MG63 (cell line): ENCODE results near the gene ZNF691. TPM values are rescaled to one million over a fixed set of nuclear protein-coding genes. Genes with fewer than 3 reads are reported as not detected.
A peak's percentile ranks its signal among the peaks of the same experiment; 100 is the strongest.
"Not testable (repeated sequence)": the region's sequence is repeated elsewhere in the genome, so short reads cannot be mapped to it uniquely, and the experiment has no call there.

Source experiments
- DNase-seq: peaks from one replicate; pipeline ENCODE4 v3.0.0-alpha.2; 2020
- H3K27me3 ChIP-seq: fragments of 250-450 bp; sonication (Bioruptor Pico); 2 replicates; pipeline ENCODE4 v1.5.1; 2020; ENCODE audit warnings: mild to moderate bottlenecking, moderate library complexity
- H3K36me3 ChIP-seq: fragments of 250-450 bp; sonication (Bioruptor Pico); 2 replicates; pipeline ENCODE4 v1.5.1; 2020; ENCODE audit warnings: mild to moderate bottlenecking, moderate library complexity
- H3K4me3 ChIP-seq: fragments of 250-450 bp; sonication (Bioruptor Pico); 2 replicates; pipeline ENCODE4 v1.5.1; 2020; ENCODE audit warnings: mild to moderate bottlenecking, moderate library complexity
- H3K9me3 ChIP-seq: fragments of 250-450 bp; sonication (Bioruptor Pico); 2 replicates; pipeline ENCODE4 v1.5.1; 2020; ENCODE audit warnings: mild to moderate bottlenecking, moderate library complexity
- total RNA-seq: library from RNA; depleted of rRNA; stranded (reverse); fragments of >200 nt; shearing (Covaris generic); gene quantifications from 2 replicates; pipeline ENCODE4 v1.2.3, GENCODE V29; 2014; ENCODE audit warnings: low replicate concordance

Gene ZNF691
- total RNA-seq, 1 experiment from 2014 or later: 10.3 TPM

DNA sequence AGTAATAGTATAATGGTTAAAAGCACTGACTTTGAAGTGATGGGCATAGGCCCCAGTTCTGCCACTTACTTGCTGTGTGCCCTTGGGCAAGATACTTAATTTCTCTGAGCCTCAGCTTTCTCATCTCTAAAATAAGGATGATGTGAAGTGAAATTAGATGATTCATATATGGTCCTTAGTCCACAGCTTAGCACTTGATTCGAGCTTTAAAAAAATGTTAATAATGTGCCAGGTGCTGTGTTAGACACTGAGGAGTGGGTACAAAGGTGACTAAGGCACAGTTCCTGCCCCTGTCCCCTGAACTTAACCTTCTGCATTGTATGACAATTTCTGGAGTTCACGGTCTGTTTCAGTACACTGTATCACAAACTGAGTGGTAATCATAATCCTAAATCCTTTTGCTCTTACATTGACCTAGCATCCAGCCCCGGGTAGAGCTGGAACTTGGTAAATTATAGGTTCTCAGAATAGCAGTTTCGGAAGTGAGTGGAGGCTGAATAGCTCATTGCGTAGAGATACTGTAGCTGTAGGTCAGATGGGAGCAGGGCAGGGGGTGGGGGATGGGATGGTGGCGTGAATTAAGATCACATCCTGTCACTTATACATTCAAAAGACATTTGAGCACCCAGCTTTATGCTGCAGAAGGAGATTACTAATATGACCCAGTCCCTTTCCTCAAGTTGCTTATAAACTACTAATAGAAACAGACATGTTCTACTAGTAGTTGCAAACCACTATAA, 1.5 kb downstream of the ZNF691 start:
- no peak for DNase-seq
- H3K36me3 ChIP-seq: peaks cover 42% of the 10 kb centered on the region
- H3K27me3 ChIP-seq: no peaks in the 10 kb centered on the region
- peaks cover 5% of the 10 kb centered on the region; the same call in 1 of the 2 replicates for H3K9me3 ChIP-seq
- H3K4me3 ChIP-seq: peak overlapping the region; percentile 86

DNA sequence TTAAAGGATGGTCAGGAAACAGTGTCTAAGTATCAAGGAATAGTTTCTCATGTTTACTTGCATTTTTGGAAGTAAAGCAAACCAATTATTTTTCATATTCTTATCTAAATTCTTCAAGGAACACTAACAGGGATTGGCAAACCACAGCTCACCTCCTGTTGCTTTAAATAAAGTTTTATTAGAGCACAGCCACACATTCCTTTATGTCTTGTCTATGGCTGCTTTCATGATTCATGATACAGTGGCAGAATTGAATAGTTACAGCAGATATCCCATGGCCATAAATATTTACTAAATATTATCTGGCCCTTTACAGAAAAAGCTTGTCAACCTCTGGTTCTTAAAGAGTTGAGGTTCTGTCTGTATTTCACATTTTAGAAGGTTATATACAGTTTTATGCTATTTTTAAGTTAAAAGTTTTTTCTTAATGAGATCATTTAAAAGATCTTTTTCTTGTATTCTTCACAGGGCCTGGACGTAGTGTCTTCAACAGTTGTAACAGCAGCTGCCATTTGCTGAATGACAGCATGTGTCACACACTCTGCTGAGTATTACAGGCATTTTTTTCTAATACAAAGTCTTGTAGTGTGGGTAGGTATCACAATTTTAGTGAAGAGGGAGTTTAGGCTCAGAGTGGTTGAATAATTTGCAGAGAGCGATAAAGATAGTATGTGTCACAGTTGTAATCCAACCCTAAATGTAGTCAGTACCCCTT, 2.6 kb downstream of the ZNF691 start:
- Histone ChIP-seq H3K36me3 (peaks cover 39% of the 10 kb centered on the region), H3K27me3 (no peaks in the 10 kb centered on the region), H3K4me3 (no peak overlapping the region), H3K9me3 (peaks cover 5% of the 10 kb centered on the region; the same call in 1 of the 2 replicates)
- DNase-seq: no peak

GRCh38 chr1:42849944-42850343, 3.5 kb downstream of the ZNF691 start:
- H3K27me3 ChIP-seq: no peaks in the 10 kb centered on the region
- no peak for DNase-seq
- H3K4me3 ChIP-seq: no peak overlapping the region
- H3K9me3 ChIP-seq: peaks cover 5% of the 10 kb centered on the region; the same call in 1 of the 2 replicates
- peaks cover 39% of the 10 kb centered on the region for H3K36me3 ChIP-seq

DNA sequence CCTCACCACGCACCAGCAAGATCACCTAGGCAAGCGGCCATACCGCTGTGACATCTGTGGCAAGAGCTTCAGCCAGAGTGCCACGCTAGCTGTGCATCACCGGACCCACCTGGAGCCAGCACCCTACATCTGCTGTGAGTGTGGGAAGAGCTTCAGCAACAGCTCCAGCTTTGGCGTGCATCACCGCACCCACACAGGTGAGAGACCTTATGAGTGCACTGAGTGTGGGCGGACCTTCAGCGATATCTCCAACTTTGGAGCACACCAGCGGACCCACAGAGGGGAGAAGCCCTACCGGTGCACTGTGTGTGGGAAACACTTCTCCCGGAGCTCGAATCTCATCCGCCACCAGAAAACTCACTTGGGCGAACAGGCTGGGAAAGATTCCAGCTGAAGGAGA, 5.0 kb downstream of the ZNF691 start:
- H3K9me3 ChIP-seq: peaks cover 11% of the 10 kb centered on the region; the same call in 1 of the 2 replicates
- H3K4me3 ChIP-seq: no peak overlapping the region
- H3K27me3 ChIP-seq: no peaks in the 10 kb centered on the region
- no peak for DNase-seq
- H3K36me3 ChIP-seq: peaks cover 39% of the 10 kb centered on the region

- no peak for DNase-seq
- H3K4me3 ChIP-seq: no peak overlapping the region
- no peaks in the 10 kb centered on the region for H3K27me3 ChIP-seq
These were observed 5.7 kb downstream of the ZNF691 start for GRCh38 chr1:42851960-42852607.

DNA sequence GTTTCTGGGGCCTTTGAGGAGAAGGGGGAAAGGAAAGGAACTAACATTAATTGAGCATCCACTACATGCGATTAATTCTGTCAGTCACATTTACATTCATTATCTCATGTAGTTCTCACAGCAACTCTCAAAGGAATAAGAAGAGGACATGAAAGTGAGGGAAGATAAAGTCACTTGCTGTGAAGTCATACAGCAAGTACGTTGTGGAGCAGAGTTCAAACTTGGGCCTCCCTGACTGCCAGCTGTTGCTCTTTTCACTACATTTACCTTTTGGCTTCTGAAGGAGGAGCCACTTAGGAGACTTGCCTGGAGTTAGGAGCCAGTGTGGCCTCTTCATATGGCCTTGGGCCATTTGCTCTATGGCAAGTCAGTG, 6.2 kb downstream of the ZNF691 start:
- Histone ChIP-seq H3K9me3 (peaks cover 15% of the 10 kb centered on the region; the same call in 1 of the 2 replicates), H3K36me3 (peaks cover 39% of the 10 kb centered on the region), H3K27me3 (no peaks in the 10 kb centered on the region), H3K4me3 (no peak overlapping the region)
- DNase-seq: no peak

More at GRCh38 chr1:42851960-42852607, 5.7 kb downstream of the ZNF691 start:
- Histone ChIP-seq H3K36me3 (peaks cover 39% of the 10 kb centered on the region), H3K9me3 (peaks cover 14% of the 10 kb centered on the region; the same call in 1 of the 2 replicates)

DNA sequence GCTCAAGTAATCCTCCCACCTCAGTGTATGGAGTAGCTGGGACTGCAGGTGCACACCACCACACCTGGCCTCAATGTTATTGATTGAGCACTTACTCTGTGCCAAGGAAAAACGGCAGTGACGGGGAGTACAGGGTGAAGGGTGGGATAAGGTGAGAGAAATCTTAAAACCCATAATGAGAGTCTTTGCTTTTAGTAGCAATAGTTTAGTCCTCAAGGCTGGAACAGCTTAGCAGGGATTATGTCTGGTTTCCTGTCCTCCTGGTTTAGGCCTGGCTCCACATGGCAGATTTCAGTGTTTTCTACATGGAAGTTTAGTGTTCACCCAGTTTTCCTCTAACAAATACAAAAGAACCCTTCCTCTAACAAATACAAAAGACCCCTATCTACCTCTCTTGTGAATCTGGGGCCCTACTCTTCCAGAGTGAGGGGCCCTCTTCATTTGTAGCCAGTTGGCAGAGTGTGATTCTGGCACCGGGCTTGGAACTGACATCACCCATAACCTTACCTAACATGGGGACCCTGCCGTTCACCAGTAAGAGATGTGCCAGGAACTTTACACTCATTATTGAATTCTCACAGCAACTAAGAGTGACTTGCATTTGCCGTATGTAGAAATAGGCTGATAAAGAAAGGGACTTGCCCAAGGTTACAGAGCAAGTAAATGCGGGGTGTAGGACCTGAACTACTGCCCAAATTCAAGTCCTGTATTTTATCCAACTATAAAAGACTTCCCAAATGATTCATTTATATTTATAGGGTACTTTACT, 6.9 kb downstream of the ZNF691 start:
- Histone ChIP-seq H3K36me3 (peaks cover 34% of the 10 kb centered on the region), H3K4me3 (no peak overlapping the region), H3K9me3 (peaks cover 15% of the 10 kb centered on the region; the same call in 1 of the 2 replicates), H3K27me3 (no peaks in the 10 kb centered on the region)
- no peak for DNase-seq

- not testable (repeated sequence) for DNase-seq, H3K27me3 ChIP-seq, H3K36me3 ChIP-seq
These were observed 10.1 kb downstream of the ZNF691 start for GRCh38 chr1:42856554-42856953.

GRCh38 chr1:42859366-42859765, 13.0 kb downstream of the ZNF691 start:
- H3K36me3 ChIP-seq, H3K27me3 ChIP-seq, H3K4me3 ChIP-seq, DNase-seq: not testable (repeated sequence)
- H3K9me3 ChIP-seq: peaks cover 23% of the 10 kb centered on the region

More at GRCh38 chr1:42856554-42856953, 10.1 kb downstream of the ZNF691 start:
- peaks cover 23% of the 10 kb centered on the region for H3K9me3 ChIP-seq
- H3K4me3 ChIP-seq: not testable (repeated sequence)

DNA sequence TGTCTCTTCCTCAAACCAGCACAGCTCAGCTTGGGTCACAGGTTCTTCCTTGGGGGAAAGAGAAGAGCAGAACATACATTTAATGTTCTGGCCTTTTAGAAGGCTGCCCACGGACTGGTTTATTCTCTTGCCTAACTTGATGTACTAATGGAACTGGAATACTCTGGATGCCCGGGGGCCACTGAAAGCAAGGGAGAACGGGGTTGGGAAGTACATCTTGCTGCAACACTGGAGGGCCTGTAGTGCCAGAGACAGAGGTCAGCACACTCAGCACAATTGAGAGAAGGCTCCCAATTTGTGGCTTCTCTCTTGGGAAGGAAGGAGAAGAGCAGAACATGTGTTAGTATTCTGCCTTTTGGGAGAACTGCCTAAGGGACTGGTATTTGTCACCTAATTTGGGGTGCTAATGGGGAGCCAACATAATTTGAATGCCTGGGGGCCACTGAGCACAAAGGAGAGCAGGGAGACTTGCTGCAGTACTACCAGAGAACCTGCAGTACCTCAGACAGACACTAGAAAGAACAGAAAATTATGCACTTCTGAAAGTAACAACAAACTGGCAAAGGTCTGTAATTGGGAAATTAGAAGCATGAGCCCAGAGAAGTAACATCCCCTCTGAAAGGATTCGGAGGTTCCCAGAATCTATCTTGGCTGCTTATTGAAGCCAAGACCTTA, 14.1 kb downstream of the ZNF691 start:
- DNase-seq: no peak
- H3K36me3 ChIP-seq: no peaks in the 10 kb centered on the region
- H3K9me3 ChIP-seq: peaks cover 23% of the 10 kb centered on the region
- no peak overlapping the region for H3K4me3 ChIP-seq
- H3K27me3 ChIP-seq: no peaks in the 10 kb centered on the region

GRCh38 chr1:42861014-42861399, 14.6 kb downstream of the ZNF691 start:
- Histone ChIP-seq H3K9me3 (peaks cover 21% of the 10 kb centered on the region), H3K4me3 (no peak overlapping the region), H3K36me3 (no peaks in the 10 kb centered on the region), H3K27me3 (no peaks in the 10 kb centered on the region)
- no peak for DNase-seq

GRCh38 chr1:42866549-42866948, 20.1 kb downstream of the ZNF691 start:
- H3K36me3 ChIP-seq: no peaks in the 10 kb centered on the region
- H3K27me3 ChIP-seq: peaks cover under 1% of the 10 kb centered on the region; the same call in 1 of the 2 replicates
- no peak for DNase-seq
- H3K4me3 ChIP-seq: no peak overlapping the region
- no peaks in the 10 kb centered on the region for H3K9me3 ChIP-seq

GRCh38 chr1:42868466-42868865, 22.1 kb downstream of the ZNF691 start:
- H3K36me3 ChIP-seq, H3K9me3 ChIP-seq, H3K27me3 ChIP-seq, H3K4me3 ChIP-seq, DNase-seq: not testable (repeated sequence)

DNA sequence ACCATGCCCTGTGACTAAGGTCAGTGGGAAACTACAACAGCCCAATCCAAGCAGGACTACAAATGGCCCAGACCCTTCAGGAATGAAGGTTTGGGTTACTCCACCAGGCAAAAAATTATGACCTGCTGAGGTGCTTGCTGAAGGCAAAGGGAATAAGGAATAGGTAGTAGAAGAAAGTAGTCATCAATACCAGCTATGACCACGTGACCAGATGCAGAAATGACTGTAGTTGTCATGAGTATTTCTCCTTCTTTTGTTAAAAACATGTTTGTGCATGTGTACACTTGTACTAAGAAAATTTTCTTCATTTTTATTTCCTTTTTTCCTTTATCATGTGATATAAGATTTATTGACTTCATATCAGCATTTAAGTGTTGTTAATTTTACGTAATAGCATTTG, 22.8 kb downstream of the ZNF691 start:
- DNase-seq: not testable (repeated sequence)

GRCh38 chr1:42869751-42870150, 23.3 kb downstream of the ZNF691 start:
- H3K27me3 ChIP-seq: not testable (repeated sequence)

More for the DNA sequence above, 22.8 kb downstream of the ZNF691 start:
- not testable (repeated sequence) for H3K9me3 ChIP-seq, H3K4me3 ChIP-seq, H3K36me3 ChIP-seq, H3K27me3 ChIP-seq

GRCh38 chr1:42873108-42873507, 26.7 kb downstream of the ZNF691 start:
- not testable (repeated sequence) for H3K4me3 ChIP-seq, DNase-seq, H3K36me3 ChIP-seq, H3K9me3 ChIP-seq, H3K27me3 ChIP-seq

More at GRCh38 chr1:42869751-42870150, 23.3 kb downstream of the ZNF691 start:
- H3K4me3 ChIP-seq, H3K9me3 ChIP-seq, H3K36me3 ChIP-seq, DNase-seq: not testable (repeated sequence)
